Measurements from ENCODE around the gene VAX1. TPM values are rescaled to one million over a fixed set of nuclear protein-coding genes. Genes with fewer than 3 reads are reported as not detected.
"Not testable (repeated sequence)": the region's sequence is repeated elsewhere in the genome, so short reads cannot be mapped to it uniquely, and the experiment has no call there.

The VAX1 gene
- total RNA-seq, 2 donors from 2014 or later = not detected

- Mint-ChIP-seq H3K4me1 (no peaks in the 10 kb centered on the region), H3K27ac (no peak overlapping the region), H3K27me3 (peaks cover 22% of the 10 kb centered on the region), H3K9me3 (no peaks in the 10 kb centered on the region), H3K4me3 (no peak overlapping the region), H3K36me3 (ENCODE audit: low read depth) (no peaks in the 10 kb centered on the region)
- no peak for ATAC-seq (replicated peaks)
These were observed 50.5 kb downstream of the VAX1 start for GRCh38 chr10:117087521-117087920.

GRCh38 chr10:117086546-117086945 is 51.5 kb downstream of the VAX1 start:
- H3K4me3 Mint-ChIP-seq = no peak overlapping the region
- H3K4me1 Mint-ChIP-seq = no peaks in the 10 kb centered on the region
- H3K27me3 Mint-ChIP-seq = peaks cover 22% of the 10 kb centered on the region
- no peak overlapping the region for H3K27ac Mint-ChIP-seq
- H3K9me3 Mint-ChIP-seq = no peaks in the 10 kb centered on the region
- H3K36me3 Mint-ChIP-seq (ENCODE audit: low read depth) = no peaks in the 10 kb centered on the region
- ATAC-seq (replicated peaks) = no peak

- peaks cover 22% of the 10 kb centered on the region for H3K27me3 Mint-ChIP-seq
- not testable (repeated sequence) for H3K4me1 Mint-ChIP-seq; H3K27ac Mint-ChIP-seq; H3K9me3 Mint-ChIP-seq; H3K36me3 Mint-ChIP-seq (ENCODE audit: low read depth); H3K4me3 Mint-ChIP-seq; ATAC-seq (replicated peaks)
These were observed 53.4 kb downstream of the VAX1 start for GRCh38 chr10:117084421-117085246.

Other genes starting within 250 kb of the VAX1 start
- gene SHTN1, start 133.1 kb downstream of the VAX1 start, total RNA-seq = under 1 TPM; 0.13 to 0.28 TPM
- not detected for gene KCNK18, start 59.2 kb upstream of the VAX1 start, total RNA-seq
- gene SLC18A2, start 102.8 kb upstream of the VAX1 start, total RNA-seq = under 1 TPM in 1 of 2 donors, not detected in 1; 0.05 TPM
- 10 to 100 TPM; 14.7 to 15.6 TPM for gene PDZD8, start 237.2 kb upstream of the VAX1 start, total RNA-seq

Measured in activated T-helper 17 cell treated with anti-CD3 and anti-CD28 coated beads, Interleukin-2, amount 50 U/mL, for 72 hours (primary cell).